ENCODE measurements around the gene PPP2R5D.

The PPP2R5D gene

GRCh38 chr6:43006251-43006650 lies 21.9 kb downstream of the PPP2R5D start:
- no peak overlapping the region for H3K4me3 ChIP-seq (ENCODE audit: low read length)
- no peaks in the 10 kb centered on the region for H3K27me3 ChIP-seq (ENCODE audit: control insufficient read depth, insufficient read depth, low read length)
- H3K9me3 ChIP-seq (ENCODE audit: control insufficient read depth, low read depth, low read length): no peaks in the 10 kb centered on the region
- no peaks in the 10 kb centered on the region for H3K4me1 ChIP-seq (ENCODE audit: control insufficient read depth, low read depth, low read length)
- no peak overlapping the region for H3K9ac ChIP-seq (ENCODE audit: low read length)
- no peak overlapping the region for H3K27ac ChIP-seq (ENCODE audit: low read length)
- peaks cover 44% of the 10 kb centered on the region for H3K36me3 ChIP-seq (ENCODE audit: control insufficient read depth, low read depth, low read length)

DNA sequence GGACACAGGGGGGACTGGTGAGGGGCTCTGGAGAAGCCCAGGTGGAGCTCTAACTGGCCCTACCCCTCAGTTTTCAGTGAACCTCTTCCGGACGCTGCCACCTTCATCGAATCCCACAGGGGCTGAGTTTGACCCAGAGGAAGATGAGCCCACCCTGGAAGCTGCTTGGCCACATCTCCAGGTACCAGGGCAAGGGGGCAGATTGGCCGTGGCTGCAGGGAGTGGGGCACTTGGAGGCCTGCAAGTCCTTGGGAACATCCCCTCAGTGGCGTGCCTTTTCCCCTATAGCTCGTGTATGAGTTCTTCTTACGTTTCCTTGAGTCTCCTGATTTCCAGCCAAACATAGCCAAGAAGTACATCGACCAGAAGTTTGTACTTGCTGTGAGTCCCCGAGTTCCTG lies 22.8 kb downstream of the PPP2R5D start:
- no peaks in the 10 kb centered on the region for H3K27me3 ChIP-seq (ENCODE audit: control insufficient read depth, insufficient read depth, low read length)
- H3K36me3 ChIP-seq (ENCODE audit: control insufficient read depth, low read depth, low read length): peaks cover 52% of the 10 kb centered on the region
- H3K4me3 ChIP-seq (ENCODE audit: low read length): no peak overlapping the region
- no peaks in the 10 kb centered on the region for H3K9me3 ChIP-seq (ENCODE audit: control insufficient read depth, low read depth, low read length)
- no peak overlapping the region for H3K27ac ChIP-seq (ENCODE audit: low read length)
- H3K9ac ChIP-seq (ENCODE audit: low read length): no peak overlapping the region
- no peaks in the 10 kb centered on the region for H3K4me1 ChIP-seq (ENCODE audit: control insufficient read depth, low read depth, low read length)

GRCh38 chr6:43009124-43009523 lies 24.8 kb downstream of the PPP2R5D start:
- Histone ChIP-seq H3K4me1 (ENCODE audit: control insufficient read depth, low read depth, low read length) (no peaks in the 10 kb centered on the region), H3K27ac (ENCODE audit: low read length) (no peak overlapping the region), H3K27me3 (ENCODE audit: control insufficient read depth, insufficient read depth, low read length) (no peaks in the 10 kb centered on the region), H3K9ac (ENCODE audit: low read length) (no peak overlapping the region), H3K4me3 (ENCODE audit: low read length) (no peak overlapping the region), H3K9me3 (ENCODE audit: control insufficient read depth, low read depth, low read length) (no peaks in the 10 kb centered on the region), H3K36me3 (ENCODE audit: control insufficient read depth, low read depth, low read length) (peaks cover 54% of the 10 kb centered on the region)

DNA sequence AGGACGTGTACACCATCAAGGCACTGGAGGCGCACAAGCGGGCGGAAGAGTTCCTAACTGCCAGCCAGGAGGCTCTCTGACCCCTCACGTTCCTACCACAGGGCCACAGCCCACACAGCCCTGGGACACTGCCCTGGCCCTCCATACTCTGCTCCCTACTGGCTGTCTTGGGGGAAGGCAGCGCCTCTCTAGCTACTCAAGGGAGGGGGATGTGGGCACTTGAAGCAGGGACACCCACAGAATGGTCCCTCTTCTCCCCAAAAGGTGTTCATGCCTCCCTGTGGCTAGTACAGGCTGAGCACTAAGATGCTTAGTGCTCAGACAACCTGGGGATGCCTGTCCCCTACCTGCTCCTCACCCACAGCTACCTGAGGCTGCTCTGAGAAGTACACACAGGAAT lies 26.8 kb downstream of the PPP2R5D start:
- H3K9me3 ChIP-seq (ENCODE audit: control insufficient read depth, low read depth, low read length): no peaks in the 10 kb centered on the region
- H3K9ac ChIP-seq (ENCODE audit: low read length): no peak overlapping the region
- H3K4me1 ChIP-seq (ENCODE audit: control insufficient read depth, low read depth, low read length): no peaks in the 10 kb centered on the region
- no peak overlapping the region for H3K4me3 ChIP-seq (ENCODE audit: low read length)
- peaks cover 50% of the 10 kb centered on the region for H3K36me3 ChIP-seq (ENCODE audit: control insufficient read depth, low read depth, low read length)
- H3K27ac ChIP-seq (ENCODE audit: low read length): no peak overlapping the region
- no peaks in the 10 kb centered on the region for H3K27me3 ChIP-seq (ENCODE audit: control insufficient read depth, insufficient read depth, low read length)

GRCh38 chr6:43012364-43012763 lies 28.0 kb downstream of the PPP2R5D start:
- no peaks in the 10 kb centered on the region for H3K9me3 ChIP-seq (ENCODE audit: control insufficient read depth, low read depth, low read length)
- H3K4me3 ChIP-seq (ENCODE audit: low read length): no peak overlapping the region
- H3K27me3 ChIP-seq (ENCODE audit: control insufficient read depth, insufficient read depth, low read length): no peaks in the 10 kb centered on the region
- H3K27ac ChIP-seq (ENCODE audit: low read length): no peak overlapping the region
- H3K4me1 ChIP-seq (ENCODE audit: control insufficient read depth, low read depth, low read length): no peaks in the 10 kb centered on the region
- H3K9ac ChIP-seq (ENCODE audit: low read length): no peak overlapping the region
- H3K36me3 ChIP-seq (ENCODE audit: control insufficient read depth, low read depth, low read length): peaks cover 44% of the 10 kb centered on the region

- H3K9me3 ChIP-seq (ENCODE audit: control insufficient read depth, low read depth, low read length): no peaks in the 10 kb centered on the region
- H3K27ac ChIP-seq (ENCODE audit: low read length): no peak overlapping the region
- peaks cover 45% of the 10 kb centered on the region for H3K36me3 ChIP-seq (ENCODE audit: control insufficient read depth, low read depth, low read length)
- H3K27me3 ChIP-seq (ENCODE audit: control insufficient read depth, insufficient read depth, low read length): no peaks in the 10 kb centered on the region
- peak overlapping the region; percentile 76 for H3K4me3 ChIP-seq (ENCODE audit: low read length)
- H3K4me1 ChIP-seq (ENCODE audit: control insufficient read depth, low read depth, low read length): no peaks in the 10 kb centered on the region
- peak overlapping the region; percentile 49 for H3K9ac ChIP-seq (ENCODE audit: low read length)
These were observed 28.9 kb downstream of the PPP2R5D start for GRCh38 chr6:43013097-43013842.

DNA sequence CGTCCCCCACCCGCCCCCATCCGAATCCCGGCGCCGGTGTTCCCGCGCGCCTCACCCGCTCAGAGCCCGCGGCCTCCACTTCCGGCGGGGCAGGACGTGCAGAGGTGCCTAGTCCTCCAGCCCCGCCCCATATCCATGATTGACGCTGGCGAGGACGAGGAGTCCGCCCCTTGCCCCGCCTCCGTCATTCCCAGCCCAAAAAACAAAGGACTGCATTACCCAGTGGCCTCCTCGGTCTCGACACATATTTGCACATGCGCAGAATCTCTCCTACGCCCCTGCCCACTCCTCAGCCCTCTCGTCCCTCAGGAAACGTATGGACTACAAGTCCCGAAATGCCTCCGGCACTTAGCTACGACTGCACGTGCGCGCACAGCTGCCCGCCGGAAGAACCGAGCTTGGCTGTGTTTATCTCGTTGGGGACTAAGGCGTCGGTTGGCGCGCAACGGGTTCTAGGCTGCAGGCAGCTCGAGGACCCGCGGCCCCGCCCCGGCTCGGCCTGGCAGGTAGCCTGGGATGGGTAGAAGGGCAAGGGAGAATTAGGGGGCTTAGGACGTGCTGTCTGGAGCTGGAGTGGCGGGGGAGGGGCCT lies 29.6 kb downstream of the PPP2R5D start, which contains the start of the genes KLHDC3 and MEA1:
Gene KLHDC3, plus strand, starts transcription at position 407 of the 591 bp plus-strand sequence. CDS start 2,944 bp downstream, outside the sequence.
Gene MEA1, minus strand, starts transcription at position 104 of the 591 bp plus-strand sequence. CDS start 133 bp downstream, outside the sequence.
- Histone ChIP-seq H3K36me3 (ENCODE audit: control insufficient read depth, low read depth, low read length) (peaks cover 45% of the 10 kb centered on the region), H3K4me3 (ENCODE audit: low read length) (peak within 1 kb of the TSS; percentile 76), H3K9ac (ENCODE audit: low read length) (peak within 1 kb of the TSS; percentile 71), H3K27me3 (ENCODE audit: control insufficient read depth, insufficient read depth, low read length) (no peaks in the 10 kb centered on the region), H3K27ac (ENCODE audit: low read length) (peak within 1 kb of the TSS; percentile 47), H3K9me3 (ENCODE audit: control insufficient read depth, low read depth, low read length) (no peaks in the 10 kb centered on the region), H3K4me1 (ENCODE audit: control insufficient read depth, low read depth, low read length) (no peaks in the 10 kb centered on the region)

GRCh38 chr6:43014434-43014909 lies 30.1 kb downstream of the PPP2R5D start:
- H3K36me3 ChIP-seq (ENCODE audit: control insufficient read depth, low read depth, low read length): peaks cover 44% of the 10 kb centered on the region
- peak overlapping the region; percentile 47 for H3K27ac ChIP-seq (ENCODE audit: low read length)
- H3K4me3 ChIP-seq (ENCODE audit: low read length): peak overlapping the region; percentile 76
- no peaks in the 10 kb centered on the region for H3K9me3 ChIP-seq (ENCODE audit: control insufficient read depth, low read depth, low read length)
- peak overlapping the region; percentile 71 for H3K9ac ChIP-seq (ENCODE audit: low read length)
- no peaks in the 10 kb centered on the region for H3K27me3 ChIP-seq (ENCODE audit: control insufficient read depth, insufficient read depth, low read length)
- H3K4me1 ChIP-seq (ENCODE audit: control insufficient read depth, low read depth, low read length): no peaks in the 10 kb centered on the region

- no peaks in the 10 kb centered on the region for H3K4me1 ChIP-seq (ENCODE audit: control insufficient read depth, low read depth, low read length)
- H3K27ac ChIP-seq (ENCODE audit: low read length): no peak overlapping the region
- no peak overlapping the region for H3K4me3 ChIP-seq (ENCODE audit: low read length)
- peaks cover 33% of the 10 kb centered on the region for H3K36me3 ChIP-seq (ENCODE audit: control insufficient read depth, low read depth, low read length)
- no peak overlapping the region for H3K9ac ChIP-seq (ENCODE audit: low read length)
- H3K9me3 ChIP-seq (ENCODE audit: control insufficient read depth, low read depth, low read length): no peaks in the 10 kb centered on the region
- H3K27me3 ChIP-seq (ENCODE audit: control insufficient read depth, insufficient read depth, low read length): no peaks in the 10 kb centered on the region
These were observed 32.0 kb downstream of the PPP2R5D start for GRCh38 chr6:43016176-43016942.

- H3K9ac ChIP-seq (ENCODE audit: low read length): no peak overlapping the region
- peaks cover 28% of the 10 kb centered on the region for H3K36me3 ChIP-seq (ENCODE audit: control insufficient read depth, low read depth, low read length)
- no peak overlapping the region for H3K4me3 ChIP-seq (ENCODE audit: low read length)
- no peak overlapping the region for H3K27ac ChIP-seq (ENCODE audit: low read length)
- H3K27me3 ChIP-seq (ENCODE audit: control insufficient read depth, insufficient read depth, low read length): no peaks in the 10 kb centered on the region
- no peaks in the 10 kb centered on the region for H3K4me1 ChIP-seq (ENCODE audit: control insufficient read depth, low read depth, low read length)
- H3K9me3 ChIP-seq (ENCODE audit: control insufficient read depth, low read depth, low read length): no peaks in the 10 kb centered on the region
These were observed 32.6 kb downstream of the PPP2R5D start for GRCh38 chr6:43016943-43017334.

DNA sequence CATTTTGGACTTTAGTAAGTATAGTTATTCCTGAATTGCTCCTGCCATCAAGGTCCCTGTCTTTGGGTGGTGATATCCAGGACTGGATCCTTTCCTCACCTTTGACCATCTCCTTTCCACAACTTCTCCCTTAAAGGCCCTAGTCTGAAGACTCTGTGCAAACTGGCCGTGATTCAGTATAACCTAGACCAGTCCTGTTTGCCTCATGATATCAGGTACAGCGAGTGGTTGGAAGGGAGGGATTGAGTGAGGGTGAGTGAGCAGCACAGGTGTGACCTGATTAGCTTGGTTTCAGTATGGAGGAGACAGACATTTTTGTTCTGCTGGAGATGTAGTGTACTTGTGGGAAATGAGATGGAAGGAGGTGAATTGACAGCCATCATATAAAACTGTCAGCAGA lies 34.8 kb downstream of the PPP2R5D start:
- Histone ChIP-seq H3K27ac (ENCODE audit: low read length) (no peak overlapping the region), H3K9me3 (ENCODE audit: control insufficient read depth, low read depth, low read length) (no peaks in the 10 kb centered on the region), H3K9ac (ENCODE audit: low read length) (no peak overlapping the region), H3K36me3 (ENCODE audit: control insufficient read depth, low read depth, low read length) (peaks cover 25% of the 10 kb centered on the region), H3K27me3 (ENCODE audit: control insufficient read depth, insufficient read depth, low read length) (no peaks in the 10 kb centered on the region), H3K4me3 (ENCODE audit: low read length) (no peak overlapping the region), H3K4me1 (ENCODE audit: control insufficient read depth, low read depth, low read length) (no peaks in the 10 kb centered on the region)

Measured in iPS-18a (cell line).